ENCODE data around the gene HESX1. TPM values are rescaled to one million over a fixed set of nuclear protein-coding genes. Genes with fewer than 3 reads are reported as not detected.

The HESX1 gene
- total and polyA plus RNA-seq, 2 of the 8 experiments (the other 6 are each of a cell fraction or from before 2014, with no cell fraction given), result 7.1 to 12.0 TPM

GRCh38 chr3:57164217-57164656 is 35.5 kb downstream of the HESX1 start:
- Histone ChIP-seq H3K4me1 (replicated peaks in 1 of 4; ENCODE audit: control insufficient read depth in 3 of 4, insufficient read depth in 4 of 4, low read length in 3 of 4) (peaks cover 10 to 45% (median 30%) of the 10 kb centered on the region in 4 experiments), H3K27me3 (replicated peaks in 1 of 4; ENCODE audit: control insufficient read depth in 3 of 4, extremely low read depth in 1 of 4, insufficient read depth in 3 of 4, low read length in 3 of 4) (peaks cover 6 to 33% (median 24%) of the 10 kb centered on the region in 4 experiments), H2AK5ac (ENCODE audit: low read depth, low read length) (no peak overlapping the region), H3K79me1 (ENCODE audit: low read depth, low read length) (peaks cover 4% of the 10 kb centered on the region; the same call in 1 of the 2 replicates), H3K23me2 (ENCODE audit: low read depth, low read length) (peaks cover 9% of the 10 kb centered on the region), H3K9ac (replicated peaks in 1 of 4; ENCODE audit: extremely low read depth in 1 of 4, low read depth in 3 of 4, low read length in 3 of 4) (peak overlapping the region; percentile 29 to 70 (median 48); a peak in 5 of 7 replicates), H3K23ac (ENCODE audit: insufficient read length) (no peak overlapping the region), H3K36me3 (ENCODE audit: control insufficient read depth in 2 of 4, insufficient read depth in 4 of 4, low read length in 3 of 4) (no peaks in the 10 kb centered on the region), H2BK12ac (ENCODE audit: low read depth, low read length) (peak overlapping the region; percentile 86), H3K56ac (replicated peaks; ENCODE audit: insufficient read length, low read depth, low read length) (peak overlapping the region; percentile 36), H2BK5ac (ENCODE audit: low read depth, low read length) (peak overlapping the region; percentile 76; the same call in 1 of the 2 replicates), H2BK20ac (ENCODE audit: low read length) (no peak overlapping the region), H4K91ac (replicated peaks; ENCODE audit: insufficient read length, low read length) (peak overlapping the region; percentile 68), H3K4me3 (ENCODE audit: extremely low read depth in 1 of 4, insufficient read depth in 2 of 4, low read depth in 3 of 4, low read length in 4 of 4) (peak overlapping the region; percentile 67 to 83 (median 72)), H3K18ac (ENCODE audit: extremely low read depth, low read length) (peak overlapping the region; percentile 64; the same call in 1 of the 2 replicates), H3K27ac (ENCODE audit: low read depth, low read length) (no peak overlapping the region), H2BK15ac (ENCODE audit: low read length) (no peak overlapping the region; the same call in 1 of the 2 replicates), H3K79me2 (ENCODE audit: control insufficient read depth in 1 of 2, insufficient read depth in 2 of 2, low read length in 2 of 2) (peaks cover 0 to 23% of the 10 kb centered on the region in 2 experiments; a peak in 2 of 4 replicates), H3K4ac (replicated peaks; ENCODE audit: insufficient read length, low read depth, low read length) (peak overlapping the region; percentile 71), H3K9me3 (ENCODE audit: insufficient read depth in 2 of 2, low read depth in 1 of 2, low read length in 1 of 2) (no peaks in the 10 kb centered on the region), H4K8ac (ENCODE audit: extremely low read depth, insufficient read depth, low read length) (no peak overlapping the region; the same call in 1 of the 2 replicates), H2AFZ (ENCODE audit: low read length) (peak overlapping the region; percentile 36; the same call in 1 of the 2 replicates), H3K4me2 (ENCODE audit: insufficient read depth in 1 of 2, low read depth in 2 of 2, low read length in 2 of 2) (peak overlapping the region; percentile 92 to 99), H4K20me1 (replicated peaks in 1 of 2; ENCODE audit: control insufficient read depth in 1 of 2, insufficient read depth in 2 of 2, low read length in 2 of 2) (peaks cover 5 to 13% of the 10 kb centered on the region in 2 experiments), H2BK120ac (replicated peaks; ENCODE audit: low read depth, low read length) (peak overlapping the region; percentile 68), H3K14ac (ENCODE audit: insufficient read length) (no peak overlapping the region), H4K5ac (ENCODE audit: insufficient read length, low read depth, low read length) (no peak overlapping the region)
- CTCF ChIA-PET (ENCODE audit: partially characterized antibody), result interaction anchor here (0.5 to 4.8 kb wide), 7 partner anchors 12 to 63 kb away, joined by 3 to 27 read pairs (median 4); no protein-coding TSS in a partner anchor
- no peak for DNase-seq (ENCODE audit: low read depth in 1 of 2, low spot score in 2 of 2)
- no peak for FAIRE-seq
- POLR2A ChIA-PET (ENCODE audit: partially characterized antibody), result interaction anchor here (0.8 to 3.2 kb wide), 8 partner anchors 15 to 48 kb away, joined by 3 to 12 read pairs (median 4); no protein-coding TSS in a partner anchor
- 1% methylated on average over 30 of the region's 30 CpGs; no CpG with 5 or more reads in 1 of the 2 experiments for WGBS, 2 experiments (ENCODE audit: extremely low coverage in 1 of 2, insufficient coverage in 1 of 2, insufficient read length in 1 of 2, insufficient replicate concordance in 2 of 2, low coverage in 1 of 2, low lambda C conversion rate in 2 of 2, missing lambda C conversion rate in 1 of 2)
- no peak for TF ChIP-seq ATF3 (IDR thresholded peaks at IDR 0.05; ENCODE audit: insufficient read depth, low read depth, low read length)
- TF ChIP-seq E2F6 (IDR thresholded peaks at IDR 0.05), result peak; percentile 54; the same call in 1 of the 2 replicates
- TF ChIP-seq SIN3A (conservative IDR thresholded peaks at IDR 0.05 in 1 of 2, IDR thresholded peaks at IDR 0.05 in 1 of 2; ENCODE audit: low read depth in 1 of 2, low read length in 2 of 2), result peak; percentile 17 to 25; a peak in 1 of 4 replicates
- TF ChIP-seq RFX5 (IDR thresholded peaks at IDR 0.05; ENCODE audit: borderline replicate concordance, low read depth, low read length), result no peak
- TF ChIP-seq EP300 (IDR thresholded peaks at IDR 0.05; ENCODE audit: borderline replicate concordance in 1 of 2, low read depth in 2 of 2, low read length in 2 of 2), result no peak
- no peak for TF ChIP-seq CHD2 (IDR thresholded peaks at IDR 0.05; ENCODE audit: low read length)
- no peak for TF ChIP-seq SRF (IDR thresholded peaks at IDR 0.05; ENCODE audit: low read depth, low read length)
- no peak for TF ChIP-seq CBX5 (IDR thresholded peaks at IDR 0.05; ENCODE audit: low read depth, low read length)
- no peak for TF ChIP-seq TEAD4 (IDR thresholded peaks at IDR 0.05; ENCODE audit: low read depth, low read length)
- TF ChIP-seq EZH2 (IDR thresholded peaks at IDR 0.05; ENCODE audit: low read depth, low read length, severe bottlenecking), result peak; percentile 54
- peak; percentile 64 for TF ChIP-seq ASH2L (IDR thresholded peaks at IDR 0.05; ENCODE audit: low read length)

Data from H1 (cell line).